HCT116 (cell line): ENCODE measurements around the gene WDR27. TPM values are rescaled to one million over a fixed set of nuclear protein-coding genes. Genes with fewer than 3 reads are reported as not detected.

Experiments
- ATAC-seq: fragments of 200-7000 bp; cut with Tn5 transposase; 2 replicates; pipeline ENCODE4 v1.9.1; 2020; ENCODE audit warnings: mild to moderate bottlenecking, moderate library complexity
- Bru-seq: library from RNA; stranded (reverse); fragments of 400-500 nt; gene quantifications from one replicate; lab custom pipeline; 2021; lab: Mats Ljungman, UMichigan
- BruChase-seq, 2 experiments: library from RNA; stranded (reverse); fragments of 400-500 nt; gene quantifications; one replicate each; lab custom pipeline; 2021; lab: Mats Ljungman, UMichigan
- BruUV-seq: library from RNA; stranded (reverse); fragments of 400-500 nt; replicated peaks from 2 replicates; lab custom pipeline; 2021; lab: Mats Ljungman, UMichigan
- CTCF ChIA-PET: fragments of 300-600 bp; sonication (Branson Sonifier 250); formaldehyde crosslinking; loops from one replicate; lab custom pipeline; 2021; ENCODE audit warnings: antibody characterized with exemption; lab: Charles Lee
- POLR2A ChIA-PET: fragments of 300-600, 350-600 bp; sonication (Branson Sonifier 250); formaldehyde crosslinking; loops from one replicate; lab custom pipeline; 2021; ENCODE audit warnings: antibody characterized with exemption; lab: Charles Lee
- RAD21 ChIA-PET, 2 experiments: fragments of 300-600 bp; sonication (Branson Sonifier 250); formaldehyde crosslinking; loops; one replicate each; lab custom pipeline; 2023; ENCODE audit warnings: low total read pairs in 2 of 2; ENCODE audit not compliant: uncharacterized antibody in 2 of 2, unreplicated experiment in 2 of 2, low non-redundant PET in 1 of 2; lab: Charles Lee
- DNase-seq: peaks from one replicate; pipeline ENCODE4 v3.0.0-alpha.2; 2010; ENCODE audit warnings: low read depth, low spot score
- H2AFZ ChIP-seq: fragments of 200-600 bp; shearing (Covaris generic), sonication (generic); 2 replicates; pipeline ENCODE4 v1.6.1; 2017; ENCODE audit warnings: low read depth, mixed run types, mixed read lengths, antibody characterized with exemption, low read length; ENCODE audit not compliant: poor library complexity, severe bottlenecking
- H3K27ac ChIP-seq: 2 replicates; pipeline ENCODE4 v1.5.1; 2012; ENCODE audit warnings: low read depth, low read length
- H3K27me3 ChIP-seq: fragments of 200-600 bp; sonication (generic); 2 replicates; pipeline ENCODE4 v1.6.1; 2016; ENCODE audit warnings: mixed run types, low read length, mixed read lengths; ENCODE audit not compliant: insufficient read depth
- H3K36me3 ChIP-seq, 2 experiments: fragments of 200-500 bp in 1 of 2; fragments of 200-600 bp in 1 of 2; sonication (Bioruptor generic) in 1 of 2; sonication (generic) in 1 of 2; 2 replicates each; pipeline versions ENCODE4 v1.5.1 to v1.6.1; 2014 to 2016; ENCODE audit warnings: low read length in 2 of 2, inconsistent platforms in 1 of 2, mixed read lengths in 1 of 2, mixed run types in 1 of 2; ENCODE audit not compliant: insufficient read depth in 2 of 2, control insufficient read depth in 1 of 2
- H3K4me1 ChIP-seq, 2 experiments: fragments of 200-600 bp in 1 of 2; sonication (generic) in 1 of 2; 2 replicates each; pipeline versions ENCODE4 v1.5.1 to v1.6.1; 2012 to 2017; ENCODE audit warnings: low read length in 2 of 2, inconsistent platforms in 1 of 2, mild to moderate bottlenecking in 1 of 2, mixed read lengths in 1 of 2, mixed run types in 1 of 2, moderate library complexity in 1 of 2; ENCODE audit not compliant: insufficient read depth in 2 of 2, control insufficient read depth in 1 of 2
- H3K4me2 ChIP-seq: fragments of 200-600 bp; sonication (generic); 2 replicates; pipeline ENCODE4 v1.6.1; 2017; ENCODE audit warnings: mixed run types, low read length, mixed read lengths
- H3K4me3 ChIP-seq, 2 experiments: fragments of 200-600 bp in 1 of 2; sonication (generic) in 1 of 2; replicated peaks in 1 of 2; 2 replicates each; pipeline ENCODE4 v1.5.1; 2011 to 2016; ENCODE audit warnings: low read length in 2 of 2, control low read depth in 1 of 2, low read depth in 1 of 2, mild to moderate bottlenecking in 1 of 2, mixed read lengths in 1 of 2, mixed run types in 1 of 2
- H3K79me2 ChIP-seq: fragments of 200-600 bp; sonication (generic); 2 replicates; pipeline ENCODE4 v1.6.1; 2017; ENCODE audit warnings: mild to moderate bottlenecking, mixed run types, low read length, moderate library complexity, mixed read lengths; ENCODE audit not compliant: insufficient read depth
- H3K9ac ChIP-seq: fragments of 200-600 bp; sonication (generic); 2 replicates; pipeline ENCODE4 v1.6.1; 2016; ENCODE audit warnings: low read length, mixed read lengths
- H3K9me2 ChIP-seq: fragments of 200-600 bp; sonication (generic), shearing (Covaris generic); 2 replicates; pipeline ENCODE4 v1.6.1; 2017; ENCODE audit warnings: mixed run types, mild to moderate bottlenecking, moderate library complexity; ENCODE audit not compliant: insufficient read depth
- H3K9me3 ChIP-seq, 2 experiments: fragments of 200-500 bp in 1 of 2; fragments of 200-600 bp in 1 of 2; sonication (Bioruptor generic) in 1 of 2; sonication (generic) in 1 of 2; 2 replicates each; pipeline ENCODE4 v1.6.1; 2014 to 2017; ENCODE audit warnings: low read length in 2 of 2, mixed read lengths in 2 of 2, inconsistent platforms in 1 of 2, low read depth in 1 of 2, mild to moderate bottlenecking in 1 of 2, mixed run types in 1 of 2, moderate library complexity in 1 of 2; ENCODE audit not compliant: control insufficient read depth in 1 of 2, insufficient read depth in 1 of 2
- H4K20me1 ChIP-seq: fragments of 200-600 bp; sonication (generic), shearing (Covaris generic); 2 replicates; pipeline ENCODE4 v1.6.1; 2017; ENCODE audit warnings: mixed run types, mild to moderate bottlenecking, moderate library complexity; ENCODE audit not compliant: insufficient read depth
- EGR1 ChIP-seq: IDR thresholded peaks from 2 replicates; pipeline ENCODE4 v1.6.1; 2012; ENCODE audit warnings: low read depth
- EZH2phosphoT487 ChIP-seq: fragments of 200-600 bp; IDR thresholded peaks from 2 replicates; pipeline ENCODE4 v1.6.1; 2018; ENCODE audit warnings: antibody characterized with exemption, borderline replicate concordance
- POLR2A ChIP-seq: IDR thresholded peaks from 2 replicates; pipeline ENCODE4 v1.7.0; 2011; ENCODE audit warnings: borderline replicate concordance; ENCODE audit not compliant: insufficient read depth, insufficient read length; ENCODE audit errors: extremely low read depth
- POLR2AphosphoS5 ChIP-seq: IDR thresholded peaks from 2 replicates; pipeline ENCODE4 v1.6.1; 2011; ENCODE audit warnings: mild to moderate bottlenecking, low read depth, low read length, moderate library complexity
- SIN3A ChIP-seq: IDR thresholded peaks from 2 replicates; pipeline ENCODE4 v1.6.1; 2012; ENCODE audit warnings: low read depth
- SP1 ChIP-seq: IDR thresholded peaks from 2 replicates; pipeline ENCODE4 v1.6.1; 2012; ENCODE audit warnings: low read depth
- YY1 ChIP-seq: IDR thresholded peaks from 2 replicates; pipeline ENCODE4 v1.6.1; 2011; ENCODE audit warnings: low read length, low read depth, moderate library complexity, mild to moderate bottlenecking; ENCODE audit not compliant: insufficient replicate concordance; ENCODE audit errors: extremely low read depth
- ZFX ChIP-seq: fragments of 450-650 bp; IDR thresholded peaks from 2 replicates; pipeline ENCODE4 v1.6.1; 2017
- intact Hi-C: fragments of 100-400 bp; cut with micrococcal nuclease; formaldehyde crosslinking; loops from 2 replicates; pipeline ENCODE4 v1.10.0; 2022
- long read RNA-seq: library from polyadenylated mRNA; unstranded; transcript quantifications from one replicate; pipeline ENCODE4 v2.0.0, GENCODE V29; 2021; ENCODE audit not compliant: unreplicated experiment
- polyA plus RNA-seq: library from polyadenylated mRNA; unstranded; fragments of >200 nt; gene quantifications from 2 replicates; pipeline ENCODE4 v1.2.1, GENCODE V29; 2012; ENCODE audit warnings: missing spikeins
- total RNA-seq: library from RNA; stranded (reverse); gene quantifications from one replicate; pipeline ENCODE4 v1.2.1, GENCODE V29; 2021; ENCODE audit not compliant: unreplicated experiment
- TF ChIP-seq, protein P1 (sequence below): IDR thresholded peaks from 2 replicates; pipeline ENCODE4 v1.6.1; 2011; ENCODE audit warnings: mild to moderate bottlenecking, low read length, moderate library complexity; ENCODE audit not compliant: insufficient replicate concordance; ENCODE audit errors: extremely low read depth
- TF ChIP-seq, protein P2 (sequence below): IDR thresholded peaks from 2 replicates; pipeline ENCODE4 v1.6.1; 2012; ENCODE audit warnings: low read depth
- TF ChIP-seq, protein P3 (sequence below): IDR thresholded peaks from 2 replicates; pipeline ENCODE4 v1.6.1; 2012

Gene WDR27
- 60.6 TPM for total RNA-seq
- 33.6 and 37.8 TPM in 2 replicates for polyA plus RNA-seq
- Bru-seq, nascent RNA: percentile 88 among the genes with signal in this experiment
- BruChase-seq, experiment 1, labeled RNA remaining after a 6-hour chase: percentile 95 among the genes with signal in this experiment
- percentile 96 among the genes with signal in this experiment for BruChase-seq, experiment 2, labeled RNA remaining after a 2-hour chase
- long read RNA-seq, partial matches to known transcripts: 3 of 28 reads
- long read RNA-seq, other reads (novel, unspliced or antisense): 22 of 28 reads

DNA sequence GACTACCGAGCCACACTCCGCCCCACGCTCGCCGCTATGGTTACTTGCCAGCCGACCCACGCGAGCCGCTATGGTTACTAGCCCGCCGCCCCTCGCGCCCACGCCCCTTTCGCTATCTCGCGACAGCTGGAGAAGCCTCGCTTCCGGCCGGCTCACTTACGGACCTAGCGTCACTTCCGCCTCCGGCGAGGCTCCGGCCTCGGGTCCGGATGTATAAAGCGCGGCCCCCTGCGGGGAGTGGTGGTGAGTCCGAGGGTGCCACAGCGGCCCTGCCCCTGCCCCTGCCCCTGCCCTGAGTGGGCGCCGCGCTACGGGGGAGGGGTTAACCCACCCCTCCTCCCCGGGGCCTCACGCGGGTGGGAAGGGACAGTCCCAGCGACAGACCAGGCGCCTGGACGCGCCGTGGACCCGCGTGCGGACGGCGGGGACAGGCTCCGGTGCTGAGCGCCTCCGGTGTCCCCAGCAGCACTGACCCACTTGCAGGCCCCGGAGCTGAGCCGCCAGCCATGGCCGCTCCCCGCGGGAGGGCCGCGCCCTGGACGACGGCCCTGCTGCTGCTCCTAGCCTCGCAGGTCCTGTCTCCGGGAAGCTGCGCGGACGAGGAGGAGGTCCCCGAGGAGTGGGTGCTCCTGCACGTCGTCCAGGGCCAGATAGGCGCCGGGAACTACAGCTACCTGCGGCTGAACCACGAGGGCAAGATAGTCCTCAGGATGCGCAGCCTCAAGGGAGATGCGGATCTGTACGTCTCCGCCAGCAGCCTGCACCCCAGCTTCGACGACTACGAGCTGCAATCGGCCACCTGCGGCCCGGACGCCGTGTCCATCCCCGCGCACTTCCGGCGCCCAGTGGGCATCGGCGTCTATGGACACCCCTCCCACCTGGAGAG lies at the start of gene WDR27, which contains the start of gene C6orf120:
TSS of gene WDR27 (minus strand) at position 76 of the 886 bp plus-strand sequence. CDS start 13,024 bp downstream, outside the sequence.
TSS of gene C6orf120 (plus strand) at position 173 of the 886 bp plus-strand sequence. CDS start at position 507, 334 bp downstream.
- Histone ChIP-seq H3K4me3 (peak within 1 kb of the TSS; percentile 94 to 98), H3K36me3 (peaks cover 7 to 12% of the 10 kb centered on the region in 2 experiments; a peak in 2 of 4 replicates), H3K27me3 (no peaks in the 10 kb centered on the region), H3K9ac (peak within 1 kb of the TSS; percentile 98), H2AFZ (no peak within 1 kb of the TSS), H3K4me2 (peak within 1 kb of the TSS; percentile 84), H3K4me1 (peaks cover 19 to 20% of the 10 kb centered on the region in 2 experiments), H3K79me2 (peaks cover 76% of the 10 kb centered on the region), H4K20me1 (no peaks in the 10 kb centered on the region), H3K9me3 (no peaks in the 10 kb centered on the region), H3K9me2 (no peaks in the 10 kb centered on the region), H3K27ac (peak within 1 kb of the TSS; percentile 99)
- TF ChIP-seq, protein P1, sequence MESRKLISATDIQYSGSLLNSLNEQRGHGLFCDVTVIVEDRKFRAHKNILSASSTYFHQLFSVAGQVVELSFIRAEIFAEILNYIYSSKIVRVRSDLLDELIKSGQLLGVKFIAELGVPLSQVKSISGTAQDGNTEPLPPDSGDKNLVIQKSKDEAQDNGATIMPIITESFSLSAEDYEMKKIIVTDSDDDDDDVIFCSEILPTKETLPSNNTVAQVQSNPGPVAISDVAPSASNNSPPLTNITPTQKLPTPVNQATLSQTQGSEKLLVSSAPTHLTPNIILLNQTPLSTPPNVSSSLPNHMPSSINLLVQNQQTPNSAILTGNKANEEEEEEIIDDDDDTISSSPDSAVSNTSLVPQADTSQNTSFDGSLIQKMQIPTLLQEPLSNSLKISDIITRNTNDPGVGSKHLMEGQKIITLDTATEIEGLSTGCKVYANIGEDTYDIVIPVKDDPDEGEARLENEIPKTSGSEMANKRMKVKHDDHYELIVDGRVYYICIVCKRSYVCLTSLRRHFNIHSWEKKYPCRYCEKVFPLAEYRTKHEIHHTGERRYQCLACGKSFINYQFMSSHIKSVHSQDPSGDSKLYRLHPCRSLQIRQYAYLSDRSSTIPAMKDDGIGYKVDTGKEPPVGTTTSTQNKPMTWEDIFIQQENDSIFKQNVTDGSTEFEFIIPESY: peak; percentile 98
- TF ChIP-seq YY1: no peak
- TF ChIP-seq, protein P2, sequence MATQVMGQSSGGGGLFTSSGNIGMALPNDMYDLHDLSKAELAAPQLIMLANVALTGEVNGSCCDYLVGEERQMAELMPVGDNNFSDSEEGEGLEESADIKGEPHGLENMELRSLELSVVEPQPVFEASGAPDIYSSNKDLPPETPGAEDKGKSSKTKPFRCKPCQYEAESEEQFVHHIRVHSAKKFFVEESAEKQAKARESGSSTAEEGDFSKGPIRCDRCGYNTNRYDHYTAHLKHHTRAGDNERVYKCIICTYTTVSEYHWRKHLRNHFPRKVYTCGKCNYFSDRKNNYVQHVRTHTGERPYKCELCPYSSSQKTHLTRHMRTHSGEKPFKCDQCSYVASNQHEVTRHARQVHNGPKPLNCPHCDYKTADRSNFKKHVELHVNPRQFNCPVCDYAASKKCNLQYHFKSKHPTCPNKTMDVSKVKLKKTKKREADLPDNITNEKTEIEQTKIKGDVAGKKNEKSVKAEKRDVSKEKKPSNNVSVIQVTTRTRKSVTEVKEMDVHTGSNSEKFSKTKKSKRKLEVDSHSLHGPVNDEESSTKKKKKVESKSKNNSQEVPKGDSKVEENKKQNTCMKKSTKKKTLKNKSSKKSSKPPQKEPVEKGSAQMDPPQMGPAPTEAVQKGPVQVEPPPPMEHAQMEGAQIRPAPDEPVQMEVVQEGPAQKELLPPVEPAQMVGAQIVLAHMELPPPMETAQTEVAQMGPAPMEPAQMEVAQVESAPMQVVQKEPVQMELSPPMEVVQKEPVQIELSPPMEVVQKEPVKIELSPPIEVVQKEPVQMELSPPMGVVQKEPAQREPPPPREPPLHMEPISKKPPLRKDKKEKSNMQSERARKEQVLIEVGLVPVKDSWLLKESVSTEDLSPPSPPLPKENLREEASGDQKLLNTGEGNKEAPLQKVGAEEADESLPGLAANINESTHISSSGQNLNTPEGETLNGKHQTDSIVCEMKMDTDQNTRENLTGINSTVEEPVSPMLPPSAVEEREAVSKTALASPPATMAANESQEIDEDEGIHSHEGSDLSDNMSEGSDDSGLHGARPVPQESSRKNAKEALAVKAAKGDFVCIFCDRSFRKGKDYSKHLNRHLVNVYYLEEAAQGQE: no peak
- no peak for TF ChIP-seq EZH2phosphoT487
- TF ChIP-seq, protein P3, sequence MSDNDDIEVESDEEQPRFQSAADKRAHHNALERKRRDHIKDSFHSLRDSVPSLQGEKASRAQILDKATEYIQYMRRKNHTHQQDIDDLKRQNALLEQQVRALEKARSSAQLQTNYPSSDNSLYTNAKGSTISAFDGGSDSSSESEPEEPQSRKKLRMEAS: peak; percentile 87
- peak; percentile 52 for TF ChIP-seq POLR2A
- TF ChIP-seq EGR1: peak; percentile 96
- peak; percentile 53; the same call in 1 of the 2 replicates for TF ChIP-seq SP1
- TF ChIP-seq SIN3A: peak; percentile 90
- TF ChIP-seq ZFX: peak; percentile 85
- peak; percentile 93 for TF ChIP-seq POLR2AphosphoS5
- ChIA-PET CTCF (no interaction called here), POLR2A (interaction anchor here (0.7 to 1.9 kb wide), 4 partner anchors 9 to 20 kb away, joined by 3 to 6 read pairs (median 4); no protein-coding TSS in a partner anchor), RAD21 (no interaction called here)
- no TSS peak for BruUV-seq
- peak; percentile 90 for ATAC-seq
- intact Hi-C loops: loop anchor here (2.0 to 10.0 kb wide), 4 partner anchors 49 to 851 kb away; partner anchors contain the start of genes DYNLT2, ERMARD and PSMB1
- DNase-seq: peak; percentile 91
